Mesenchymal stem cell (in vitro differentiated cells and primary cell): Measurements from ENCODE around the gene GFOD1.
"Not testable (repeated sequence)": the region's sequence is repeated elsewhere in the genome, so short reads cannot be mapped to it uniquely, and the experiment has no call there.

ENCODE experiments used
- DNase-seq: peaks from one replicate; pipeline ENCODE4 v3.0.0-alpha.2; 2013
- H2AFZ ChIP-seq: one replicate; pipeline ENCODE4 v1.6.1; 2013; ENCODE audit warnings: low read depth, mild to moderate bottlenecking, control low read depth, inconsistent platforms, low read length, moderate library complexity
- H2AK5ac ChIP-seq: 2 replicates; pipeline ENCODE4 v1.6.1; 2013; ENCODE audit warnings: low read length, moderate library complexity, mild to moderate bottlenecking, inconsistent platforms; ENCODE audit not compliant: severe bottlenecking
- H2BK120ac ChIP-seq: one replicate; pipeline ENCODE4 v1.6.1; 2013; ENCODE audit warnings: low read depth, mild to moderate bottlenecking, inconsistent platforms, low read length, moderate library complexity
- H2BK12ac ChIP-seq, 2 experiments: one replicate each; pipeline ENCODE4 v1.6.1; 2013; ENCODE audit warnings: inconsistent platforms in 2 of 2, low read length in 2 of 2, mild to moderate bottlenecking in 2 of 2, moderate library complexity in 2 of 2, control low read depth in 1 of 2
- H2BK15ac ChIP-seq: one replicate; pipeline ENCODE4 v1.6.1; 2013; ENCODE audit warnings: mild to moderate bottlenecking, low read depth, inconsistent platforms; ENCODE audit not compliant: poor library complexity, severe bottlenecking
- H2BK5ac ChIP-seq: 2 replicates; pipeline ENCODE4 v1.6.1; 2013; ENCODE audit warnings: low read depth, mild to moderate bottlenecking, low read length, control low read depth, inconsistent platforms; ENCODE audit not compliant: poor library complexity, severe bottlenecking
- H3K14ac ChIP-seq, 2 experiments: one replicate each; pipeline ENCODE4 v1.6.1; 2013; ENCODE audit warnings: inconsistent platforms in 2 of 2, low read length in 2 of 2, control low read depth in 1 of 2, mild to moderate bottlenecking in 1 of 2, moderate library complexity in 1 of 2
- H3K18ac ChIP-seq, 2 experiments: one replicate each; pipeline ENCODE4 v1.6.1; 2013; ENCODE audit warnings: inconsistent platforms in 2 of 2, low read length in 2 of 2, control low read depth in 1 of 2, low read depth in 1 of 2, mild to moderate bottlenecking in 1 of 2
- H3K23ac ChIP-seq, 2 experiments: one replicate each; pipeline ENCODE4 v1.6.1; 2013; ENCODE audit warnings: inconsistent platforms in 2 of 2, low read length in 2 of 2, mild to moderate bottlenecking in 2 of 2, moderate library complexity in 2 of 2, control low read depth in 1 of 2
- H3K27ac ChIP-seq: 2 replicates; pipeline ENCODE4 v1.5.1; 2013; ENCODE audit warnings: mild to moderate bottlenecking, moderate library complexity, low read length, control low read depth, inconsistent platforms; ENCODE audit not compliant: poor library complexity, severe bottlenecking
- H3K27me3 ChIP-seq, 2 experiments: 2 replicates each; pipeline versions ENCODE4 v1.6.1 to v1.7.0; 2013; ENCODE audit warnings: low read length in 2 of 2, mild to moderate bottlenecking in 2 of 2, moderate library complexity in 2 of 2, control low read depth in 1 of 2, inconsistent platforms in 1 of 2; ENCODE audit not compliant: control insufficient read depth in 1 of 2, insufficient read depth in 1 of 2
- H3K36me3 ChIP-seq, 2 experiments: 2 replicates each; pipeline versions ENCODE4 v1.6.1 to v1.7.0; 2013; ENCODE audit warnings: low read length in 2 of 2, control low read depth in 1 of 2, inconsistent platforms in 1 of 2, low read depth in 1 of 2, mild to moderate bottlenecking in 1 of 2; ENCODE audit not compliant: insufficient read depth in 2 of 2, control insufficient read depth in 1 of 2
- H3K4ac ChIP-seq, 2 experiments: one replicate each; pipeline ENCODE4 v1.6.1; 2013; ENCODE audit warnings: inconsistent platforms in 2 of 2, low read length in 2 of 2, mild to moderate bottlenecking in 2 of 2, moderate library complexity in 2 of 2, control low read depth in 1 of 2, low read depth in 1 of 2
- H3K4me1 ChIP-seq: 2 replicates; pipeline ENCODE4 v1.6.1; 2013; ENCODE audit warnings: low read depth, low read length, control low read depth; ENCODE audit not compliant: control insufficient read depth, insufficient read depth
- H3K4me2 ChIP-seq: 2 replicates; pipeline ENCODE4 v1.6.1; 2013; ENCODE audit warnings: low read length, mild to moderate bottlenecking, inconsistent platforms; ENCODE audit not compliant: poor library complexity, severe bottlenecking
- H3K4me3 ChIP-seq, 2 experiments: 2 replicates each; pipeline versions ENCODE4 v1.5.1 to v1.7.0; 2013; ENCODE audit warnings: low read length in 2 of 2, mild to moderate bottlenecking in 2 of 2, control low read depth in 1 of 2, low read depth in 1 of 2; ENCODE audit not compliant: insufficient read depth in 1 of 2
- H3K79me1 ChIP-seq: replicated peaks from 2 replicates; pipeline ENCODE4 v1.6.1; 2013; ENCODE audit warnings: mild to moderate bottlenecking, control low read depth, low read length, inconsistent platforms; ENCODE audit not compliant: poor library complexity, severe bottlenecking
- H3K9ac ChIP-seq: 2 replicates; pipeline ENCODE4 v1.7.0; 2013; ENCODE audit warnings: mild to moderate bottlenecking, low read length, moderate library complexity
- H3K9me3 ChIP-seq: 2 replicates; pipeline ENCODE4 v1.7.0; 2013; ENCODE audit warnings: mild to moderate bottlenecking, low read length; ENCODE audit not compliant: control insufficient read depth
- H4K8ac ChIP-seq: one replicate; pipeline ENCODE4 v1.6.1; 2013; ENCODE audit warnings: inconsistent platforms, mild to moderate bottlenecking, low read length, moderate library complexity
- H4K91ac ChIP-seq: one replicate; pipeline ENCODE4 v1.6.1; 2013; ENCODE audit warnings: mild to moderate bottlenecking, low read length, inconsistent platforms
- WGBS: methylation state at CpG from one replicate; pipeline ENCODE4 v1.1.7; 2013; ENCODE audit warnings: mixed read lengths; 5-methylcytosine and 5-hydroxymethylcytosine counted together

Gene GFOD1

DNA sequence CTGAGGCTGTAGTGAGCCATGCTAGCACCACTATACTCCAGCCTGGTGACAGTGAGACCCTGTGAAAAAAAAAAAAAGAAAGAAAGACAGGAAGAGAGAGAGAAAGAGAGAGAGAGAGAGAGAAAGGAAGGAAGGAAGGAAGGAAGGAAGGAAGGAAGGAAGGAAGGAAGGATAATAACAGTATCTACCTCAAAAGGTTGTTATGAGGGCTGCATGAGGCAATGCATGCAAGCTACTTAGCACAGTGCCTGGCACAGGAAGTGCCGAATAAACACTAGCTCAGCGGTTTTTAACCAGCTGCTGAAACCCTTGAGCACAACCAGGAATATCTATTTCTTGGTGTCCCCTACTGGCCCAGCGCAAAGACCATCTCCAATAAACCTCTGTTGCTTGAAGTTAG is 96.7 kb downstream of the GFOD1 start:
- Histone ChIP-seq H3K27ac (no peak overlapping the region), H3K9me3 (no peaks in the 10 kb centered on the region), H2BK5ac (no peak overlapping the region), H2AK5ac (no peak overlapping the region), H4K8ac (no peak overlapping the region), H3K23ac (no peak overlapping the region), H4K91ac (no peak overlapping the region), H3K79me1 (peaks cover under 1% of the 10 kb centered on the region), H2AFZ (no peak overlapping the region), H2BK120ac (no peak overlapping the region), H3K27me3 (no peaks in the 10 kb centered on the region), H3K14ac (no peak overlapping the region), H2BK12ac (no peak overlapping the region), H3K36me3 (no peaks in the 10 kb centered on the region), H3K4me1 (peaks cover 3% of the 10 kb centered on the region), H3K4me2 (no peak overlapping the region), H3K18ac (no peak overlapping the region), H2BK15ac (no peak overlapping the region), H3K4ac (no peak overlapping the region), H3K4me3 (no peak overlapping the region), H3K9ac (no peak overlapping the region)
- WGBS, result 77% methylated on average over 3 of the region's 3 CpGs
- no peak for DNase-seq

DNA sequence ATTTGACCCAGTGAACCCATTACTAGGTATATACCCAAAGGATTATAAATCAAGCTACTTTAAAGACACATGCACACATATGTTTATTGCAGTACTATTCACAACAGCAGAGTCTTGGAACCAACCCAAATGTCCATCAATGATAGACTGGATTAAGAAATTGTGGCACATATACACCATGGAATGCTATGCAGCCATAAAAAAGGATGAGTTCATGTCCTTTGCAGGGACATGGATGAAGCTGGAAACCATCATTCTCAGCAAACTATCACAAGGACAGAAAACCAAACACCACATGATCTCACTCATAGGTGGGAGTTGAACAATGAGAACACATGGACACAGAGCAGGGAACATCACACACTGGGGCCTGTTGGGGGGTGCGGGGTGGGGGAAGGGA is 98.2 kb downstream of the GFOD1 start:
- H2BK120ac ChIP-seq, H3K23ac ChIP-seq, H3K9ac ChIP-seq, H4K8ac ChIP-seq, H3K36me3 ChIP-seq, H2BK5ac ChIP-seq, H2AFZ ChIP-seq, H3K18ac ChIP-seq, H2BK12ac ChIP-seq, H3K79me1 ChIP-seq, H2AK5ac ChIP-seq, H4K91ac ChIP-seq, H3K27me3 ChIP-seq, H3K4me1 ChIP-seq, H2BK15ac ChIP-seq, H3K14ac ChIP-seq, H3K9me3 ChIP-seq, H3K4ac ChIP-seq, H3K4me3 ChIP-seq, DNase-seq, H3K27ac ChIP-seq, H3K4me2 ChIP-seq: not testable (repeated sequence)
- no CpG with 5 or more reads among the region's 1 CpG for WGBS

DNA sequence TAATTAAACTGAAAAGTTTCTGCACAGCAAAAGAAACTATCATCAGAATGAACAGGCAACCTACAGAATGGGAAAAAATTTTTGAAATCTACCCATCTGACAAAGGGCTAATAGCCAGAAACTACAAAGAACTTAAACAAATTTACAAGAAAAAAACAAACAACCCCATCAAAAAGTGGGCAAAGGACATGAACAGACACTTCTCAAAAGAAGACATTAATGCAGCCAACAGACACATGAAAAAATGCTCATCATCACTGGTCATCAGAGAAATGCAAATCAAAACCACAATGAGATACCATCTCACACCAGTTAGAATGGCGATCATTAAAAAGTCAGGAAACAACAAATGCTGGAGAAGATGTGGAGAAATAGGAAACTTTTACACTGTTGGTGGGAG is 98.6 kb downstream of the GFOD1 start:
- H2AFZ ChIP-seq, H2BK12ac ChIP-seq, H3K79me1 ChIP-seq, H4K91ac ChIP-seq, H3K9ac ChIP-seq, H3K18ac ChIP-seq, H2BK120ac ChIP-seq, H3K27me3 ChIP-seq, H2AK5ac ChIP-seq, H3K4ac ChIP-seq, H3K23ac ChIP-seq, H2BK5ac ChIP-seq, H3K27ac ChIP-seq, H3K14ac ChIP-seq, H3K4me1 ChIP-seq, H3K4me3 ChIP-seq, H4K8ac ChIP-seq, H3K9me3 ChIP-seq, H2BK15ac ChIP-seq, H3K36me3 ChIP-seq, DNase-seq, H3K4me2 ChIP-seq: not testable (repeated sequence)
- no CpG with 5 or more reads among the region's 1 CpG for WGBS

DNA sequence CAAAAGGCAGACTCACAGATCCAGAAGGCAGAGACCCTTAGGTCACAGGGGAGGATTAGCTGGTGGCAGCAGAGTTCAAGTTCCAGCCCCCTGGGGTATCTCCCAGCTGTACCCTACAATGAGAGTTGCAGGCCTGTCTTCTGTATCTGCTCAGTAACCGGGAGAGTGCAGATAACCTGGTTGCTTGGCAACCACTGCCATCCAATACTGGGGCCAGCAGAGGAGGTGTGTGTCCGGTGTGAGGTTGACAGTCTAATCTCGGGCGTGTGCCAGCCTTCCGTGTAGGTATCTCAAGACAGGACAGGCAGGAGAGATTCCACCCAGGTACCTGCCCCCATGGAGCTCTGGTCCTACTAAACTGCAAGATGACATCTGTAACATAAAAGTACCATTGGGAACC is 102.4 kb downstream of the GFOD1 start:
- Histone ChIP-seq H2BK12ac (no peak overlapping the region), H3K14ac (no peak overlapping the region), H3K36me3 (no peaks in the 10 kb centered on the region), H3K18ac (no peak overlapping the region), H3K4me1 (no peaks in the 10 kb centered on the region), H3K9me3 (no peaks in the 10 kb centered on the region), H2BK120ac (no peak overlapping the region), H3K79me1 (peaks cover 1% of the 10 kb centered on the region), H3K4me3 (no peak overlapping the region), H2AK5ac (no peak overlapping the region), H3K4ac (no peak overlapping the region), H3K27ac (no peak overlapping the region), H4K91ac (no peak overlapping the region), H4K8ac (no peak overlapping the region), H3K9ac (no peak overlapping the region), H2AFZ (no peak overlapping the region), H3K4me2 (no peak overlapping the region), H3K23ac (no peak overlapping the region), H3K27me3 (no peaks in the 10 kb centered on the region), H2BK15ac (no peak overlapping the region), H2BK5ac (no peak overlapping the region)
- 79% methylated on average over 5 of the region's 5 CpGs for WGBS
- DNase-seq, result no peak
